Body of pancreas (tissue), 4 donors: Measurements from ENCODE around the gene TSEN34.

Source experiments
- CTCF ChIP-seq, 7 experiments: fragments of 450-650 bp in 4 of 7; fragments of 200-600 bp in 3 of 7; sonication (generic) in 3 of 7; IDR thresholded peaks; one replicate each; pipeline ENCODE4 v1.5.1; 2016 to 2019; ENCODE audit warnings: antibody characterized with exemption in 7 of 7
- POLR2A ChIP-seq, 3 donors: fragments of 450-650 bp; IDR thresholded peaks; one replicate each; pipeline ENCODE4 v1.6.1; 2016; ENCODE audit warnings: antibody characterized with exemption in 3 of 3, mild to moderate bottlenecking in 2 of 3

GRCh38 chr19:54160854-54161253 lies 30.3 kb upstream of the TSEN34 start:
- no peak for TF ChIP-seq CTCF (IDR thresholded peaks at IDR 0.05)
- TF ChIP-seq POLR2A (IDR thresholded peaks at IDR 0.05): no peak
